Breast epithelium (tissue), 3 donors: Measurements from ENCODE around the gene LEUTX.

Experiments
- POLR2A ChIP-seq: fragments of 450-650 bp; IDR thresholded peaks from one replicate; pipeline ENCODE4 v1.6.1; 2016; ENCODE audit warnings: antibody characterized with exemption, mild to moderate bottlenecking, moderate library complexity
- POLR2AphosphoS5 ChIP-seq, 3 donors: sonication (generic); formaldehyde crosslinking; IDR thresholded peaks; one replicate each; pipeline ENCODE4 v1.6.1; 2017; ENCODE audit warnings: antibody characterized with exemption in 3 of 3
- TF ChIP-seq, protein P1 (sequence below), 3 donors: fragments of 450-650 bp; IDR thresholded peaks; one replicate each; pipeline ENCODE4 v1.5.1; 2016 to 2017; ENCODE audit warnings: antibody characterized with exemption in 3 of 3, mild to moderate bottlenecking in 3 of 3, moderate library complexity in 3 of 3

DNA sequence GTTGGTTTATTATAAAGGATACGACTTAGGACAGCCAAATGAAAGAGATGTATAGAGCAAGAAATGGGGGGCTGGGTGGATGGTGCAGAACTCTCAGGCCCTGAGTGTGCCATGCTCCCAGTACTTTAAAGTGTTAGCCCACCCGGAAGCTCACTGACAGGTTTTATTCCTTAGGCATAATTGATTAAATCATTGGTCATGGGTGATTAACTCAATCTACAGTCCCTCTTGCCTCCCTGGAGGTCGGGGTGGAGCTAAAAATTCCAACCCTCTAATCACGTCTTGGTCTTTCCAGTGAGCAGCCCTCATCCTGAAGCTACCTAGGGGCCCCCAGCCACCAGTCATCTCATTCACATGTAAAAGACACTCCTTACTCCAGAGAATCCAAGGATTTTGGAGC lies 9.9 kb upstream of the LEUTX start:
- TF ChIP-seq, protein P1, sequence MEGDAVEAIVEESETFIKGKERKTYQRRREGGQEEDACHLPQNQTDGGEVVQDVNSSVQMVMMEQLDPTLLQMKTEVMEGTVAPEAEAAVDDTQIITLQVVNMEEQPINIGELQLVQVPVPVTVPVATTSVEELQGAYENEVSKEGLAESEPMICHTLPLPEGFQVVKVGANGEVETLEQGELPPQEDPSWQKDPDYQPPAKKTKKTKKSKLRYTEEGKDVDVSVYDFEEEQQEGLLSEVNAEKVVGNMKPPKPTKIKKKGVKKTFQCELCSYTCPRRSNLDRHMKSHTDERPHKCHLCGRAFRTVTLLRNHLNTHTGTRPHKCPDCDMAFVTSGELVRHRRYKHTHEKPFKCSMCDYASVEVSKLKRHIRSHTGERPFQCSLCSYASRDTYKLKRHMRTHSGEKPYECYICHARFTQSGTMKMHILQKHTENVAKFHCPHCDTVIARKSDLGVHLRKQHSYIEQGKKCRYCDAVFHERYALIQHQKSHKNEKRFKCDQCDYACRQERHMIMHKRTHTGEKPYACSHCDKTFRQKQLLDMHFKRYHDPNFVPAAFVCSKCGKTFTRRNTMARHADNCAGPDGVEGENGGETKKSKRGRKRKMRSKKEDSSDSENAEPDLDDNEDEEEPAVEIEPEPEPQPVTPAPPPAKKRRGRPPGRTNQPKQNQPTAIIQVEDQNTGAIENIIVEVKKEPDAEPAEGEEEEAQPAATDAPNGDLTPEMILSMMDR (IDR thresholded peaks at IDR 0.05) = no peak
- TF ChIP-seq POLR2AphosphoS5 (IDR thresholded peaks at IDR 0.05) = no peak
- no peak for TF ChIP-seq POLR2A
